HL-60 (cell line): Measurements from ENCODE around the gene BTBD16.

Experiments
- DNase-seq, 2 experiments: peaks; one replicate each; pipeline ENCODE4 v3.0.0-alpha.2; 2010 to 2020; ENCODE audit warnings: low read depth in 1 of 2, low spot score in 1 of 2
- H3K27ac ChIP-seq: fragments of 250-450 bp; sonication (Bioruptor Pico); replicated peaks from 2 replicates; pipeline ENCODE4 v1.5.1; 2020; ENCODE audit warnings: mild to moderate bottlenecking, moderate library complexity
- H3K27me3 ChIP-seq: fragments of 250-450 bp; sonication (Bioruptor Pico); 2 replicates; pipeline ENCODE4 v1.5.1; 2021; ENCODE audit warnings: mild to moderate bottlenecking, moderate library complexity; ENCODE audit not compliant: insufficient read depth, poor library complexity, severe bottlenecking
- H3K4me3 ChIP-seq: replicated peaks from 2 replicates; pipeline ENCODE4 v1.5.1; 2011; ENCODE audit warnings: mild to moderate bottlenecking, control low read depth, low read length; ENCODE audit not compliant: insufficient read depth
- GABPA ChIP-seq: IDR thresholded peaks from 2 replicates; pipeline ENCODE4 v1.6.1; 2012; ENCODE audit warnings: low read depth
- POLR2AphosphoS5 ChIP-seq: IDR thresholded peaks from 2 replicates; pipeline ENCODE4 v1.6.1; 2012; ENCODE audit warnings: low read depth
- SPI1 ChIP-seq: IDR thresholded peaks from 2 replicates; pipeline ENCODE4 v1.6.1; 2012; ENCODE audit warnings: low read depth, mild to moderate bottlenecking, borderline replicate concordance
- TF ChIP-seq, protein P1 (sequence below): IDR thresholded peaks from one replicate; pipeline ENCODE4 v1.5.1; 2011; ENCODE audit warnings: low read length, control low read depth, inconsistent platforms; ENCODE audit not compliant: insufficient read depth
- TF ChIP-seq, protein P2 (sequence below): IDR thresholded peaks from 2 replicates; pipeline ENCODE4 v1.6.1; 2012; ENCODE audit warnings: low read depth; ENCODE audit not compliant: insufficient replicate concordance

The BTBD16 gene

DNA sequence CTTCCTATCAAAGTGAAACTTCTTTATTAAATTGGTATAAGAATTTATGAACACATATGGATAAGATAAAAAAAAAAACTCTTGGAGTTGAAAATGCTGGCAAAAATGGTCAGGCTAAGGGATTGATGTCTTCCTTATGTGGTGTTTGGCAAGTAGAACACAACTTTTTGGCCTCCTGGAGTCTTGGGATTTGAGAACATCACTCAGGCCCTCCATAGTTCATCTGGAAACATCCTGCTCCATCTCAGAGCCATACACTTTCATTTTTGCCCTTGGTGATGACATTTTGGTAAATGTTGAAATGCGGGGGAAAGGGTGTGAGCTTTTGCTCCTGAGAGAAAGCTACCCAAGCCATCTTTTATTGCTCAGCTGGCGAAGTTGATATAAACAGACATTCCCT, 27.5 kb upstream of the BTBD16 start:
- TF ChIP-seq SPI1 = no peak
- TF ChIP-seq, protein P1, sequence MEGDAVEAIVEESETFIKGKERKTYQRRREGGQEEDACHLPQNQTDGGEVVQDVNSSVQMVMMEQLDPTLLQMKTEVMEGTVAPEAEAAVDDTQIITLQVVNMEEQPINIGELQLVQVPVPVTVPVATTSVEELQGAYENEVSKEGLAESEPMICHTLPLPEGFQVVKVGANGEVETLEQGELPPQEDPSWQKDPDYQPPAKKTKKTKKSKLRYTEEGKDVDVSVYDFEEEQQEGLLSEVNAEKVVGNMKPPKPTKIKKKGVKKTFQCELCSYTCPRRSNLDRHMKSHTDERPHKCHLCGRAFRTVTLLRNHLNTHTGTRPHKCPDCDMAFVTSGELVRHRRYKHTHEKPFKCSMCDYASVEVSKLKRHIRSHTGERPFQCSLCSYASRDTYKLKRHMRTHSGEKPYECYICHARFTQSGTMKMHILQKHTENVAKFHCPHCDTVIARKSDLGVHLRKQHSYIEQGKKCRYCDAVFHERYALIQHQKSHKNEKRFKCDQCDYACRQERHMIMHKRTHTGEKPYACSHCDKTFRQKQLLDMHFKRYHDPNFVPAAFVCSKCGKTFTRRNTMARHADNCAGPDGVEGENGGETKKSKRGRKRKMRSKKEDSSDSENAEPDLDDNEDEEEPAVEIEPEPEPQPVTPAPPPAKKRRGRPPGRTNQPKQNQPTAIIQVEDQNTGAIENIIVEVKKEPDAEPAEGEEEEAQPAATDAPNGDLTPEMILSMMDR = no peak
- TF ChIP-seq POLR2AphosphoS5 = no peak
- TF ChIP-seq, protein P2, sequence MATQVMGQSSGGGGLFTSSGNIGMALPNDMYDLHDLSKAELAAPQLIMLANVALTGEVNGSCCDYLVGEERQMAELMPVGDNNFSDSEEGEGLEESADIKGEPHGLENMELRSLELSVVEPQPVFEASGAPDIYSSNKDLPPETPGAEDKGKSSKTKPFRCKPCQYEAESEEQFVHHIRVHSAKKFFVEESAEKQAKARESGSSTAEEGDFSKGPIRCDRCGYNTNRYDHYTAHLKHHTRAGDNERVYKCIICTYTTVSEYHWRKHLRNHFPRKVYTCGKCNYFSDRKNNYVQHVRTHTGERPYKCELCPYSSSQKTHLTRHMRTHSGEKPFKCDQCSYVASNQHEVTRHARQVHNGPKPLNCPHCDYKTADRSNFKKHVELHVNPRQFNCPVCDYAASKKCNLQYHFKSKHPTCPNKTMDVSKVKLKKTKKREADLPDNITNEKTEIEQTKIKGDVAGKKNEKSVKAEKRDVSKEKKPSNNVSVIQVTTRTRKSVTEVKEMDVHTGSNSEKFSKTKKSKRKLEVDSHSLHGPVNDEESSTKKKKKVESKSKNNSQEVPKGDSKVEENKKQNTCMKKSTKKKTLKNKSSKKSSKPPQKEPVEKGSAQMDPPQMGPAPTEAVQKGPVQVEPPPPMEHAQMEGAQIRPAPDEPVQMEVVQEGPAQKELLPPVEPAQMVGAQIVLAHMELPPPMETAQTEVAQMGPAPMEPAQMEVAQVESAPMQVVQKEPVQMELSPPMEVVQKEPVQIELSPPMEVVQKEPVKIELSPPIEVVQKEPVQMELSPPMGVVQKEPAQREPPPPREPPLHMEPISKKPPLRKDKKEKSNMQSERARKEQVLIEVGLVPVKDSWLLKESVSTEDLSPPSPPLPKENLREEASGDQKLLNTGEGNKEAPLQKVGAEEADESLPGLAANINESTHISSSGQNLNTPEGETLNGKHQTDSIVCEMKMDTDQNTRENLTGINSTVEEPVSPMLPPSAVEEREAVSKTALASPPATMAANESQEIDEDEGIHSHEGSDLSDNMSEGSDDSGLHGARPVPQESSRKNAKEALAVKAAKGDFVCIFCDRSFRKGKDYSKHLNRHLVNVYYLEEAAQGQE = no peak
- no peak for TF ChIP-seq GABPA
- Histone ChIP-seq H3K4me3 (no peak overlapping the region), H3K27me3 (no peaks in the 10 kb centered on the region), H3K27ac (no peak overlapping the region)
- DNase-seq = no peak

- TF ChIP-seq, protein P2 = no peak
- TF ChIP-seq GABPA = no peak
- no peak for TF ChIP-seq POLR2AphosphoS5
- TF ChIP-seq, protein P1 = no peak
- TF ChIP-seq SPI1 = no peak
Measured at GRCh38 chr10:122244001-122244975, 26.8 kb upstream of the BTBD16 start.

DNA sequence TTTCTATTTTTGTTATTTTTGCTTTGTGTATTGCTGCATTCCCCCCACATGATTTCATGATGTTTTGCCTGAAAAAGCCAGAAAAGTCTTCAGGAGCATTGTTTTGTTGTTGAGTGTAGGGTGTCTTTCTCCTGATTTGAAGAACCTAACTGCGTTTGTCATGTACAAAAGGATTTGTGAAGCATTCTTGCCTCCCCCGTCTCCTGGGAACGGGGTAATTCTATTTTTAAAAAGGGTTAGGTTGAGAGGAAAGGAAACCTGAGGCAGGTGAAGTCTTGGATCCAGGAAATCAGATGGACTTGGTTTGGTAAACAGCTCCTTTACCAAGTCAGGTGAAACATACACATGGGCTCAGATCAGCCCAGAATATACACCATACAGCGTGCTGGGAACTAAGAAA, 26.0 kb upstream of the BTBD16 start:
- DNase-seq = no peak
- no peak overlapping the region for H3K4me3 ChIP-seq

More at GRCh38 chr10:122244001-122244975, 26.8 kb upstream of the BTBD16 start:
- Histone ChIP-seq H3K27me3 (no peaks in the 10 kb centered on the region), H3K4me3 (no peak overlapping the region), H3K27ac (no peak overlapping the region)
- DNase-seq = no peak

More for the DNA sequence above, 26.0 kb upstream of the BTBD16 start:
- no peaks in the 10 kb centered on the region for H3K27me3 ChIP-seq
- TF ChIP-seq GABPA = no peak
- TF ChIP-seq, protein P2 = no peak
- no peak for TF ChIP-seq SPI1
- TF ChIP-seq, protein P1 = no peak
- TF ChIP-seq POLR2AphosphoS5 = no peak
- H3K27ac ChIP-seq = no peak overlapping the region
